ENCODE data around the gene GVQW3.

Gene GVQW3

GRCh38 chr11:76453248-76453647 is 72.1 kb downstream of the GVQW3 start:
- DNase-seq: no peak

GRCh38 chr11:76455331-76455730 is 74.2 kb downstream of the GVQW3 start:
- no peak for DNase-seq

DNA sequence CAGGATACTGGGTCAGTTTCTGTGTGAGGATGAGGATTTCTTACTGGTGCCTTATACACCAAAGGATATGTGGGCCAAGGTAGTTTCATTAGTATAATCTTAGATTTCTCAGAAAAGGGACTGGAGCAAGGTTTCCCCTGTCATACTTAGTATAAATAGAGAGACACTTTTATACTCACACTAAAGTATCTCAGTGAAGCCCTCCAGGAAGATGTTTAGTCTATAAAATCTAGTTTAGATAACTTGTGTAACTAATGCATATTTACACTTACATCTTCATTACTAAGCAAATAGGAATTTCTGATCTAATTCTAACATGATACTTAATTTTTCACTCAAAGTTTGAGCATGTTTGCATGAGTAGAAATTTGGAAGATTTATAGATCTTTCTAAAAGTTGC is 74.8 kb downstream of the GVQW3 start:
- no peak for DNase-seq

DNA sequence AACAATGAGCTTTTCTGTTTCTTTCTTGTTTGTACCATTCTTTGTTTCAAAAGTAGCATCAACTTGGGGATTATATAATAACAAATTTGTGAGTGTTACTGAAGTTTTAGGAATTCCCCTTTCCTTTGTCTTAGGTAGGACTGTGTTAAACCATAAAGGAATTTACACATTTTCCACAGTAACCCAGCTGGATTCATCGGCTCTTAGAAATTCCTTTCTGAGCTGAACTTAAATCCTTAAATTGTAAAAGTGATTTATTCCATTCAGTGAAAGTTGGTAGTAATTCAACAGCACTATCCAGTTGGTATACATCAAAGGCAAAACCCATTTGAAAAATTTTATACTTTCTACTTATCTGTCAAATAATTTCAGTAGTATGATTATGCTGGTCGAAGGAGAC is 75.4 kb downstream of the GVQW3 start:
- DNase-seq: no peak

Data from NCI-H2029 (cell line).